A673 (cell line): ENCODE data around the gene TOX4. TPM values are rescaled to one million over a fixed set of nuclear protein-coding genes. Genes with fewer than 3 reads are reported as not detected.
A peak's percentile ranks its signal among the peaks of the same experiment; 100 is the strongest.

Experiments
- BruUV-seq: library from RNA; stranded (reverse); fragments of 400-500 nt; replicated peaks from 2 replicates; lab custom pipeline; 2021; lab: Mats Ljungman, UMichigan
- CTCF ChIA-PET: fragments of 300-600 bp; sonication (Branson Sonifier 250); formaldehyde crosslinking; loops from one replicate; lab custom pipeline; 2022; ENCODE audit warnings: antibody characterized with exemption; lab: Charles Lee
- POLR2A ChIA-PET: fragments of 300-600 bp; sonication (Branson Sonifier 250); formaldehyde crosslinking; loops from one replicate; lab custom pipeline; 2022; ENCODE audit warnings: antibody characterized with exemption; ENCODE audit not compliant: low non-redundant PET; lab: Charles Lee
- DNase-seq: peaks from one replicate; pipeline ENCODE4 v3.0.0-alpha.2; 2015; ENCODE audit warnings: low spot score
- H3K27ac ChIP-seq: fragments of 200-600 bp; sonication (generic); 2 replicates; pipeline ENCODE4 v1.5.1; 2016; ENCODE audit warnings: mixed run types, low read depth, mild to moderate bottlenecking, mixed read lengths, antibody characterized with exemption, low read length; ENCODE audit not compliant: poor library complexity, severe bottlenecking
- H3K27me3 ChIP-seq: fragments of 200-600 bp; sonication (generic); replicated peaks from 2 replicates; pipeline ENCODE4 v1.6.1; 2017; ENCODE audit warnings: mixed run types, low read depth, mild to moderate bottlenecking, mixed read lengths, antibody characterized with exemption, low read length; ENCODE audit not compliant: insufficient read depth, poor library complexity
- H3K36me3 ChIP-seq: fragments of 200-600 bp; sonication (generic); 2 replicates; pipeline ENCODE4 v1.6.1; 2016; ENCODE audit warnings: mixed run types, mild to moderate bottlenecking, mixed read lengths, antibody characterized with exemption, low read length; ENCODE audit not compliant: insufficient read depth, poor library complexity, severe bottlenecking
- H3K4me1 ChIP-seq: fragments of 200-600 bp; sonication (generic); 2 replicates; pipeline ENCODE4 v1.6.1; 2017; ENCODE audit warnings: mixed run types, mild to moderate bottlenecking, mixed read lengths, antibody characterized with exemption, low read length; ENCODE audit not compliant: insufficient read depth, poor library complexity, severe bottlenecking
- H3K4me3 ChIP-seq: fragments of 200-600 bp; sonication (generic); 2 replicates; pipeline ENCODE4 v1.5.1; 2016; ENCODE audit warnings: low read depth, mixed run types, mild to moderate bottlenecking, mixed read lengths, low read length; ENCODE audit not compliant: poor library complexity, severe bottlenecking
- H3K9me3 ChIP-seq: fragments of 200-600 bp; sonication (generic); 2 replicates; pipeline ENCODE4 v1.6.1; 2016; ENCODE audit warnings: mixed run types, low read depth, mild to moderate bottlenecking, mixed read lengths, antibody characterized with exemption, low read length; ENCODE audit not compliant: poor library complexity, severe bottlenecking
- EZH2 ChIP-seq: fragments of 200-600 bp; sonication (generic); IDR thresholded peaks from 2 replicates; pipeline ENCODE4 v1.6.1; 2017; ENCODE audit warnings: borderline replicate concordance, low read depth, mild to moderate bottlenecking, mixed read lengths, antibody characterized with exemption, low read length; ENCODE audit not compliant: poor library complexity, severe bottlenecking
- intact Hi-C: fragments of 100-400 bp; cut with micrococcal nuclease; formaldehyde crosslinking; loops from one replicate; pipeline ENCODE4 v1.10.0; 2022; ENCODE audit not compliant: unreplicated experiment
- total RNA-seq: library from RNA; stranded (reverse); gene quantifications from 2 replicates; pipeline ENCODE4 v1.2.3, GENCODE V29; 2021
- TF ChIP-seq, protein P1 (sequence below): fragments of 300-800, 200-600 bp; sonication (generic); conservative IDR thresholded peaks from 2 replicates; pipeline ENCODE4 v1.5.1; 2017; ENCODE audit warnings: low read depth, mild to moderate bottlenecking, antibody characterized with exemption, low read length, moderate library complexity, mixed read lengths

The TOX4 gene
- total RNA-seq, 1 experiment from 2014 or later: 84.7 TPM

DNA sequence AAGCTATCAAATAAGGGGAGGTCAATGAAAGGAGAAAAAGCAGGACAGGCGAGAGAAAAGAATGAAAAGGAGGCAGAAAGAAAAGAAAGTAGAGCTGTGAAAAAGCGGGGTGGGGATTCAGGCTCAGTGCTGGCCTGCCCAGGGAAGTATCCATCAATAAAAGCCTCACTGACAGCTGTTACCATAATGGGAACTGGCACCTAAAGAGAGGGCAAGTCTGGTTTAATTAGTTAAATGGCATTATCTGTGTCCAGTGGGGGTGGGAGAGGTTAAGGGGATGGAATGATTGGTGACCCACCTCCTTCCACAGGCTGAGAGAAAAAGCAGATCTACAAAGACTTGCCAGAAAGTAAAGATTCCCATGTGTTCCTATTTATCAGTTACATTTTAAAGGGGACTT is 41.7 kb downstream of the TOX4 start:
- TF ChIP-seq, protein P1, sequence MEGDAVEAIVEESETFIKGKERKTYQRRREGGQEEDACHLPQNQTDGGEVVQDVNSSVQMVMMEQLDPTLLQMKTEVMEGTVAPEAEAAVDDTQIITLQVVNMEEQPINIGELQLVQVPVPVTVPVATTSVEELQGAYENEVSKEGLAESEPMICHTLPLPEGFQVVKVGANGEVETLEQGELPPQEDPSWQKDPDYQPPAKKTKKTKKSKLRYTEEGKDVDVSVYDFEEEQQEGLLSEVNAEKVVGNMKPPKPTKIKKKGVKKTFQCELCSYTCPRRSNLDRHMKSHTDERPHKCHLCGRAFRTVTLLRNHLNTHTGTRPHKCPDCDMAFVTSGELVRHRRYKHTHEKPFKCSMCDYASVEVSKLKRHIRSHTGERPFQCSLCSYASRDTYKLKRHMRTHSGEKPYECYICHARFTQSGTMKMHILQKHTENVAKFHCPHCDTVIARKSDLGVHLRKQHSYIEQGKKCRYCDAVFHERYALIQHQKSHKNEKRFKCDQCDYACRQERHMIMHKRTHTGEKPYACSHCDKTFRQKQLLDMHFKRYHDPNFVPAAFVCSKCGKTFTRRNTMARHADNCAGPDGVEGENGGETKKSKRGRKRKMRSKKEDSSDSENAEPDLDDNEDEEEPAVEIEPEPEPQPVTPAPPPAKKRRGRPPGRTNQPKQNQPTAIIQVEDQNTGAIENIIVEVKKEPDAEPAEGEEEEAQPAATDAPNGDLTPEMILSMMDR: no peak
- TF ChIP-seq EZH2: no peak
- H3K9me3 ChIP-seq: no peaks in the 10 kb centered on the region
- H3K4me1 ChIP-seq: peaks cover 5% of the 10 kb centered on the region
- intact Hi-C loops: no loop called here
- CTCF ChIA-PET: no interaction called here
- H3K27me3 ChIP-seq: no peaks in the 10 kb centered on the region
- no peak for DNase-seq
- peaks cover 30% of the 10 kb centered on the region for H3K36me3 ChIP-seq
- no TSS peak for BruUV-seq
- peak overlapping the region; percentile 1 for H3K27ac ChIP-seq
- no peak overlapping the region for H3K4me3 ChIP-seq
- POLR2A ChIA-PET: no interaction called here

DNA sequence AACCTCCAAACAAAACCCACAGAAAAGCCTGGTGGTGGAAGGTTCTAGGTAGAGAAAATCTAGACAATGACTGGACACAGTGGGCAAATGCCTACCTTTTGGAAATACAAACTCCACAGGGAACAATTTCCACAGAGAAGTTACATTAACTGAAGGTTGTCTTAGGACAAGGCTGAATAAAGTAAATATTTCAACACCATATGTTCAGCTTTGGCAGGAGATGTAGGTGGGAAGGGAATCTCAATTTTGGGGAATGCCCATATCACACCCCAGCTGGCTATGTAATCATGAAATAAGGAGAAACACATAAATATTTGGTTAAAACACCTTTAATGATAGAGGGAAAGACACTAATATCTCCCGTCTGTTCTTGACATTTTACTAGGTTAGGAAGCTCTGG is 43.8 kb downstream of the TOX4 start:
- H3K4me3 ChIP-seq: no peak overlapping the region
- H3K4me1 ChIP-seq: peaks cover 23% of the 10 kb centered on the region
- TF ChIP-seq, protein P1: no peak
- no peak for TF ChIP-seq EZH2
- POLR2A ChIA-PET: interaction anchor here (0.7 kb wide), 1 partner anchor 65 kb away, joined by 3 read pairs; no protein-coding TSS in a partner anchor
- H3K9me3 ChIP-seq: no peaks in the 10 kb centered on the region
- peaks cover 47% of the 10 kb centered on the region for H3K36me3 ChIP-seq
- CTCF ChIA-PET: no interaction called here
- DNase-seq: no peak
- intact Hi-C loops: no loop called here
- H3K27me3 ChIP-seq: no peaks in the 10 kb centered on the region
- BruUV-seq: no TSS peak
- peak overlapping the region; percentile 39 for H3K27ac ChIP-seq

DNA sequence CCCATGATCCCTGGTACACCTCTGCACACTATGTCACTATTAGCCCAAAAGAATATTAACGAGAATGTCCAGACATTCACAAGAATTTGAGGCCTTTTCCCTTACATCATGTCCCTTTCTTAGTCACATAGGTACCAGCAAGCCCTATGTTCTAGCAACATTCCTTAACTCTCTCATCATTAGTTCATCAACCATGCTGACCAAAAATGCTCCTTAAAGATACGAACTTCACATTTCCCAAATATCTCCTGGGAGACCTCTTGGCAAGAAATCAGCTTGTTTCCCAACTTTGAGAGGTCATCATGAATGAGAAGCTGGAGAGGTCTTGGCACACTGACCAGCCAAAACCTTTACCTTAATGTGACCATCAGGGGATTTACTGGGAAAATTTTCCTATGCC is 44.5 kb downstream of the TOX4 start:
- Histone ChIP-seq H3K4me1 (peaks cover 23% of the 10 kb centered on the region), H3K4me3 (no peak overlapping the region), H3K9me3 (no peaks in the 10 kb centered on the region), H3K27me3 (no peaks in the 10 kb centered on the region), H3K36me3 (peaks cover 47% of the 10 kb centered on the region), H3K27ac (peak overlapping the region; percentile 39)
- DNase-seq: no peak
- BruUV-seq: TSS peak; percentile 8
- no peak for TF ChIP-seq EZH2
- TF ChIP-seq, protein P1: no peak
- POLR2A ChIA-PET: interaction anchor here (0.5 kb wide), 1 partner anchor 35 kb away, joined by 3 read pairs; no protein-coding TSS in a partner anchor
- intact Hi-C loops: no loop called here
- CTCF ChIA-PET: no interaction called here
